IMR-90 (cell line): ENCODE measurements around the gene MRPS22.

Experiments used
- BHLHE40 ChIP-seq: fragments of 150-350 bp; IDR thresholded peaks from 2 replicates; pipeline ENCODE4 v1.6.1; 2016; ENCODE audit warnings: mild to moderate bottlenecking, low read depth, low read length
- CEBPB ChIP-seq: IDR thresholded peaks from 2 replicates; pipeline ENCODE4 v1.6.1; 2012; ENCODE audit warnings: low read depth, low read length, improper control_type of control experiment
- CHD1 ChIP-seq: IDR thresholded peaks from 2 replicates; pipeline ENCODE4 v1.6.1; 2012; ENCODE audit warnings: low read depth, low read length, improper control_type of control experiment
- FOS ChIP-seq: fragments of 150-350 bp; IDR thresholded peaks from 2 replicates; pipeline ENCODE4 v1.6.1; 2016; ENCODE audit warnings: low read depth, low read length
- MAFK ChIP-seq: IDR thresholded peaks from 2 replicates; pipeline ENCODE4 v1.6.1; 2012; ENCODE audit warnings: low read depth, low read length, improper control_type of control experiment
- MAZ ChIP-seq: IDR thresholded peaks from 2 replicates; pipeline ENCODE4 v1.6.1; 2012; ENCODE audit warnings: low read depth, mild to moderate bottlenecking, low read length, improper control_type of control experiment, moderate library complexity, borderline replicate concordance
- NFE2L2 ChIP-seq: fragments of 150-350 bp; IDR thresholded peaks from 2 replicates; pipeline ENCODE4 v1.6.1; 2016; ENCODE audit warnings: low read depth, mild to moderate bottlenecking, low read length
- POLR2A ChIP-seq: IDR thresholded peaks from 2 replicates; pipeline ENCODE4 v1.6.1; 2012; ENCODE audit warnings: mild to moderate bottlenecking, low read depth, low read length
- RCOR1 ChIP-seq: IDR thresholded peaks from 2 replicates; pipeline ENCODE4 v1.6.1; 2012; ENCODE audit warnings: mild to moderate bottlenecking, low read length, improper control_type of control experiment; ENCODE audit not compliant: insufficient replicate concordance
- RFX5 ChIP-seq: IDR thresholded peaks from 2 replicates; pipeline ENCODE4 v1.8.0; 2012; ENCODE audit warnings: low read depth, mild to moderate bottlenecking, low read length, moderate library complexity
- SMC3 ChIP-seq: fragments of 150-350 bp; IDR thresholded peaks from 2 replicates; pipeline ENCODE4 v1.6.1; 2016; ENCODE audit warnings: low read depth, mild to moderate bottlenecking, antibody characterized with exemption, low read length, moderate library complexity
- TF ChIP-seq, protein P1 (sequence below): conservative IDR thresholded peaks from 2 replicates; pipeline ENCODE4 v1.5.1; 2012; ENCODE audit warnings: mild to moderate bottlenecking, low read depth, low read length, improper control_type of control experiment
- TF ChIP-seq, protein P2 (sequence below): fragments of 150-350 bp; IDR thresholded peaks from 2 replicates; pipeline ENCODE4 v1.6.1; 2016; ENCODE audit warnings: low read depth, mild to moderate bottlenecking, low read length, moderate library complexity, borderline replicate concordance
- TF ChIP-seq, protein P3 (sequence below): fragments of 150-350 bp; IDR thresholded peaks from 2 replicates; pipeline ENCODE4 v1.6.1; 2017; ENCODE audit warnings: mild to moderate bottlenecking, antibody characterized with exemption, low read length, low read depth

DNA sequence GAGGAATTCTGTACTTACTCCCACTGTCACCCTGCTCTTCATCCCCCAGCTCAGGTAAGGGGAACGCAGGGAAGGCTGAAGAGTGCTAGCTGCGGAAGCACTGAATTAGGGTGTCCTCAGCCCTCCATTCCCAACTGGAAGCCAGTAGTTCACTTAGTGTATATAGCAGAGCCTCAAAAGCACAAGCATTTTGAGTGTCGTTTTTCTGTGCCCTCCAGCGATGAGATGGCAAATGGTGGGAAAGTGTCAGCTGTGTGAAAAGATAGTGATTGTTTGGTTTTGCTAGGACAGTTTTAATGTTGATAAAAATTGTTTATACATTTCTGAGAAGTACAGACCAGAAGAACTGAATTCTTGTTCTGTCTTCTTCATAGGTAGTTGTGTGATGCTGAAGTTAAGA lies 10.8 kb downstream of the MRPS22 start:
- TF ChIP-seq, protein P1, sequence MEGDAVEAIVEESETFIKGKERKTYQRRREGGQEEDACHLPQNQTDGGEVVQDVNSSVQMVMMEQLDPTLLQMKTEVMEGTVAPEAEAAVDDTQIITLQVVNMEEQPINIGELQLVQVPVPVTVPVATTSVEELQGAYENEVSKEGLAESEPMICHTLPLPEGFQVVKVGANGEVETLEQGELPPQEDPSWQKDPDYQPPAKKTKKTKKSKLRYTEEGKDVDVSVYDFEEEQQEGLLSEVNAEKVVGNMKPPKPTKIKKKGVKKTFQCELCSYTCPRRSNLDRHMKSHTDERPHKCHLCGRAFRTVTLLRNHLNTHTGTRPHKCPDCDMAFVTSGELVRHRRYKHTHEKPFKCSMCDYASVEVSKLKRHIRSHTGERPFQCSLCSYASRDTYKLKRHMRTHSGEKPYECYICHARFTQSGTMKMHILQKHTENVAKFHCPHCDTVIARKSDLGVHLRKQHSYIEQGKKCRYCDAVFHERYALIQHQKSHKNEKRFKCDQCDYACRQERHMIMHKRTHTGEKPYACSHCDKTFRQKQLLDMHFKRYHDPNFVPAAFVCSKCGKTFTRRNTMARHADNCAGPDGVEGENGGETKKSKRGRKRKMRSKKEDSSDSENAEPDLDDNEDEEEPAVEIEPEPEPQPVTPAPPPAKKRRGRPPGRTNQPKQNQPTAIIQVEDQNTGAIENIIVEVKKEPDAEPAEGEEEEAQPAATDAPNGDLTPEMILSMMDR, result no peak
- TF ChIP-seq POLR2A (no peak), RFX5 (no peak), CEBPB (no peak), MAFK (no peak), MAZ (no peak), CHD1 (no peak), BHLHE40 (no peak), FOS (no peak), RCOR1 (no peak), SMC3 (no peak), NFE2L2 (no peak)
- TF ChIP-seq, protein P2, sequence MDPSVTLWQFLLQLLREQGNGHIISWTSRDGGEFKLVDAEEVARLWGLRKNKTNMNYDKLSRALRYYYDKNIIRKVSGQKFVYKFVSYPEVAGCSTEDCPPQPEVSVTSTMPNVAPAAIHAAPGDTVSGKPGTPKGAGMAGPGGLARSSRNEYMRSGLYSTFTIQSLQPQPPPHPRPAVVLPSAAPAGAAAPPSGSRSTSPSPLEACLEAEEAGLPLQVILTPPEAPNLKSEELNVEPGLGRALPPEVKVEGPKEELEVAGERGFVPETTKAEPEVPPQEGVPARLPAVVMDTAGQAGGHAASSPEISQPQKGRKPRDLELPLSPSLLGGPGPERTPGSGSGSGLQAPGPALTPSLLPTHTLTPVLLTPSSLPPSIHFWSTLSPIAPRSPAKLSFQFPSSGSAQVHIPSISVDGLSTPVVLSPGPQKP, result no peak
- TF ChIP-seq, protein P3, sequence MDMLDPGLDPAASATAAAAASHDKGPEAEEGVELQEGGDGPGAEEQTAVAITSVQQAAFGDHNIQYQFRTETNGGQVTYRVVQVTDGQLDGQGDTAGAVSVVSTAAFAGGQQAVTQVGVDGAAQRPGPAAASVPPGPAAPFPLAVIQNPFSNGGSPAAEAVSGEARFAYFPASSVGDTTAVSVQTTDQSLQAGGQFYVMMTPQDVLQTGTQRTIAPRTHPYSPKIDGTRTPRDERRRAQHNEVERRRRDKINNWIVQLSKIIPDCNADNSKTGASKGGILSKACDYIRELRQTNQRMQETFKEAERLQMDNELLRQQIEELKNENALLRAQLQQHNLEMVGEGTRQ, result no peak
